Measurements from ENCODE around the gene SCYGR6.

- TF ChIP-seq CTCF (IDR thresholded peaks at IDR 0.05; ENCODE audit: low read length), result no peak
- TF ChIP-seq EZH2 (IDR thresholded peaks at IDR 0.05; ENCODE audit: borderline replicate concordance, low read length), result no peak
Measured at GRCh38 chr2:227684258-227684657, 40.3 kb downstream of the SCYGR6 start.

All from OCI-LY1 (cell line).